HEK293 (cell line): ENCODE measurements around the gene CANT1.

Experiments used
- EGR2 ChIP-seq: fragments of 450-650 bp; formaldehyde crosslinking; IDR thresholded peaks from 2 replicates; pipeline ENCODE4 v1.5.1; 2016; ENCODE audit warnings: low read depth, missing biosample characterization, missing genetic modification characterization
- OVOL3 ChIP-seq: fragments of 450-650 bp; formaldehyde crosslinking; IDR thresholded peaks from 2 replicates; pipeline ENCODE4 v1.5.1; 2016; ENCODE audit warnings: missing biosample characterization, missing genetic modification characterization
- SCRT2 ChIP-seq: fragments of 450-650 bp; formaldehyde crosslinking; IDR thresholded peaks from 2 replicates; pipeline ENCODE4 v1.5.1; 2016; ENCODE audit warnings: missing biosample characterization, missing genetic modification characterization
- ZBTB21 ChIP-seq: fragments of 450-650 bp; formaldehyde crosslinking; IDR thresholded peaks from 2 replicates; pipeline ENCODE4 v1.5.1; 2017; ENCODE audit warnings: missing biosample characterization, missing genetic modification characterization
- ZFP69B ChIP-seq: fragments of 450-650 bp; formaldehyde crosslinking; IDR thresholded peaks from 2 replicates; pipeline ENCODE4 v1.5.1; 2016; ENCODE audit warnings: missing biosample characterization, missing genetic modification characterization
- ZNF112 ChIP-seq: fragments of 450-650 bp; formaldehyde crosslinking; IDR thresholded peaks from 2 replicates; pipeline ENCODE4 v1.5.0; 2017; ENCODE audit warnings: missing biosample characterization, missing genetic modification characterization
- ZNF133 ChIP-seq: fragments of 450-650 bp; formaldehyde crosslinking; IDR thresholded peaks from 2 replicates; pipeline ENCODE4 v1.5.1; 2016; ENCODE audit warnings: missing biosample characterization, missing genetic modification characterization
- ZNF146 ChIP-seq: fragments of 450-650 bp; formaldehyde crosslinking; IDR thresholded peaks from 2 replicates; pipeline ENCODE4 v1.5.1; 2016; ENCODE audit warnings: missing biosample characterization, missing genetic modification characterization
- ZNF239 ChIP-seq: fragments of 450-650 bp; formaldehyde crosslinking; IDR thresholded peaks from 2 replicates; pipeline ENCODE4 v1.5.1; 2016; ENCODE audit warnings: missing biosample characterization, missing genetic modification characterization
- ZNF248 ChIP-seq: fragments of 450-650 bp; formaldehyde crosslinking; IDR thresholded peaks from 2 replicates; pipeline ENCODE4 v1.5.1; 2017; ENCODE audit warnings: missing biosample characterization, missing genetic modification characterization
- ZNF274 ChIP-seq, 2 experiments: fragments of 200-500 bp in 1 of 2; fragments of 450-650 bp in 1 of 2; sonication (Bioruptor generic) in 1 of 2; formaldehyde crosslinking in 1 of 2; IDR thresholded peaks; 2 replicates each; pipeline versions ENCODE4 v1.5.1 to v1.6.1; 2014 to 2016; ENCODE audit warnings: borderline replicate concordance in 1 of 2, inconsistent platforms in 1 of 2, low read length in 1 of 2, missing biosample characterization in 1 of 2, missing genetic modification characterization in 1 of 2
- ZNF311 ChIP-seq: fragments of 450-650 bp; formaldehyde crosslinking; IDR thresholded peaks from 2 replicates; pipeline ENCODE4 v1.5.1; 2017; ENCODE audit warnings: missing biosample characterization, missing genetic modification characterization, borderline replicate concordance
- ZNF341 ChIP-seq: fragments of 450-650 bp; formaldehyde crosslinking; IDR thresholded peaks from 2 replicates; pipeline ENCODE4; 2016; ENCODE audit warnings: low read depth, missing biosample characterization, missing genetic modification characterization
- ZNF350 ChIP-seq: fragments of 450-650 bp; formaldehyde crosslinking; IDR thresholded peaks from 2 replicates; pipeline ENCODE4 v1.5.0; 2017; ENCODE audit warnings: missing biosample characterization, mild to moderate bottlenecking, missing genetic modification characterization
- ZNF416 ChIP-seq: fragments of 450-650 bp; formaldehyde crosslinking; IDR thresholded peaks from 2 replicates; pipeline ENCODE4 v1.5.1; 2016; ENCODE audit warnings: missing biosample characterization, missing genetic modification characterization
- ZNF514 ChIP-seq: fragments of 450-650 bp; formaldehyde crosslinking; IDR thresholded peaks from 2 replicates; pipeline ENCODE4 v1.5.1; 2016; ENCODE audit warnings: missing biosample characterization, missing genetic modification characterization
- ZNF529 ChIP-seq: fragments of 450-650 bp; formaldehyde crosslinking; IDR thresholded peaks from 2 replicates; pipeline ENCODE4 v1.5.1; 2017; ENCODE audit warnings: missing genetic modification characterization, missing biosample characterization; ENCODE audit not compliant: insufficient replicate concordance
- ZNF544 ChIP-seq: fragments of 450-650 bp; formaldehyde crosslinking; IDR thresholded peaks from 2 replicates; pipeline ENCODE4 v1.5.0; 2017; ENCODE audit warnings: missing biosample characterization, missing genetic modification characterization
- ZNF561 ChIP-seq: fragments of 450-650 bp; IDR thresholded peaks from 2 replicates; pipeline ENCODE4 v1.5.1; 2018; ENCODE audit warnings: missing biosample characterization, missing genetic modification characterization, borderline replicate concordance
- ZNF707 ChIP-seq: fragments of 450-650 bp; formaldehyde crosslinking; IDR thresholded peaks from 2 replicates; pipeline ENCODE4 v1.5.1; 2016; ENCODE audit warnings: missing biosample characterization, missing genetic modification characterization
- ZNF785 ChIP-seq: fragments of 450-650 bp; formaldehyde crosslinking; IDR thresholded peaks from 2 replicates; pipeline ENCODE4 v1.5.1; 2016; ENCODE audit warnings: missing biosample characterization, missing genetic modification characterization
- ZNF791 ChIP-seq: fragments of 450-650 bp; formaldehyde crosslinking; IDR thresholded peaks from 2 replicates; pipeline ENCODE4 v1.5.1; 2016; ENCODE audit warnings: missing biosample characterization, missing genetic modification characterization
- ZNF792 ChIP-seq: fragments of 450-650 bp; formaldehyde crosslinking; IDR thresholded peaks from 2 replicates; pipeline ENCODE4 v1.5.1; 2016; ENCODE audit warnings: missing biosample characterization, missing genetic modification characterization
- TF ChIP-seq, protein P1 (sequence below): fragments of 450-650 bp; formaldehyde crosslinking; IDR thresholded peaks from 2 replicates; pipeline ENCODE4 v1.5.1; 2016; ENCODE audit warnings: missing biosample characterization, missing genetic modification characterization
- TF ChIP-seq, protein P2 (sequence below): fragments of 450-650 bp; formaldehyde crosslinking; IDR thresholded peaks from 2 replicates; pipeline ENCODE4 v1.5.1; 2016; ENCODE audit warnings: missing biosample characterization, missing genetic modification characterization
- TF ChIP-seq, protein P3 (sequence below): fragments of 450-650 bp; formaldehyde crosslinking; IDR thresholded peaks from 2 replicates; pipeline ENCODE4; 2016; ENCODE audit warnings: missing biosample characterization, missing genetic modification characterization
- TF ChIP-seq, protein P4 (sequence below): fragments of 450-650 bp; formaldehyde crosslinking; IDR thresholded peaks from 2 replicates; pipeline ENCODE4 v1.5.1; 2016; ENCODE audit warnings: missing biosample characterization, missing genetic modification characterization, borderline replicate concordance
- TF ChIP-seq, protein P5 (sequence below): fragments of 450-650 bp; formaldehyde crosslinking; IDR thresholded peaks from 2 replicates; pipeline ENCODE4 v1.5.1; 2016; ENCODE audit warnings: missing biosample characterization, missing genetic modification characterization
- TF ChIP-seq, protein P6 (sequence below): fragments of 450-650 bp; IDR thresholded peaks from 2 replicates; pipeline ENCODE4 v1.5.1; 2018; ENCODE audit warnings: missing biosample characterization, mild to moderate bottlenecking, missing genetic modification characterization

CANT1 gene

DNA sequence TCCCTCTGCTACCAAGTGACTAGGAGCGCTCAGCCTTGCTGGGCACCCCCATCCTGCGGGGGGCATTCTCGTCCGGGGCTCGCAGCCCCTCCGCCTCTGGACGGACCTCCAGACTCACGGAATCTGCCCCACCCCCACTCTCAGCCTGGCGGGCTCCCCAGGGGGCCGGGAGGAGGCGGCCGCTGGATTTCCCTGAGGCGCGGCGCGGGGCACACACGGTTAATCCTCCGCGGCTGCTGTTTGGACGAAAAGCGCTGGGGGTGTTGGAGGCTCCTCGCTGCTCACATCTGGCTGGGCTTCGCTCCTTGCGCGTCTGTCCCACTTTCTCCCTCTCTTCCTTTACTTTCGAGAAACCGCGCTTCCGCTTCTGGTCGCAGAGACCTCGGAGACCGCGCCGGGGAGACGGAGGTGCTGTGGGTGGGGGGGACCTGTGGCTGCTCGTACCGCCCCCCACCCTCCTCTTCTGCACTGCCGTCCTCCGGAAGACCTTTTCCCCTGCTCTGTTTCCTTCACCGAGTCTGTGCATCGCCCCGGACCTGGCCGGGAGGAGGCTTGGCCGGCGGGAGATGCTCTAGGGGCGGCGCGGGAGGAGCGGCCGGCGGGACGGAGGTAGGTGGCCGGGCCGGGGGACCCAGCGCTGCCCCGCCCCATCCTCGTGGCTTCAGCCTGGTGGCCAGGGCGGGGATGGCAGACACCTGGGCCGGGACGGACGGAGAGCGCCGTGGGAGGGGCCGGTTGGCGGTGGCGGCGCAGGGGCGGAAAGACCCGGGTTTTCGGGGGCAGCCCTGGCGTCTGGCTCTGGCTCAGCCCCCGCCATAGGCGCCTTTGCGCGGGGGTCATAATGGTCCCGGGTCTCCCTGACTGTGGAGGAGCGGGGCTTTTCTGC lies 14.6 kb upstream of the CANT1 start, which contains the start of gene C1QTNF1 (continued):
- TF ChIP-seq, protein P1, sequence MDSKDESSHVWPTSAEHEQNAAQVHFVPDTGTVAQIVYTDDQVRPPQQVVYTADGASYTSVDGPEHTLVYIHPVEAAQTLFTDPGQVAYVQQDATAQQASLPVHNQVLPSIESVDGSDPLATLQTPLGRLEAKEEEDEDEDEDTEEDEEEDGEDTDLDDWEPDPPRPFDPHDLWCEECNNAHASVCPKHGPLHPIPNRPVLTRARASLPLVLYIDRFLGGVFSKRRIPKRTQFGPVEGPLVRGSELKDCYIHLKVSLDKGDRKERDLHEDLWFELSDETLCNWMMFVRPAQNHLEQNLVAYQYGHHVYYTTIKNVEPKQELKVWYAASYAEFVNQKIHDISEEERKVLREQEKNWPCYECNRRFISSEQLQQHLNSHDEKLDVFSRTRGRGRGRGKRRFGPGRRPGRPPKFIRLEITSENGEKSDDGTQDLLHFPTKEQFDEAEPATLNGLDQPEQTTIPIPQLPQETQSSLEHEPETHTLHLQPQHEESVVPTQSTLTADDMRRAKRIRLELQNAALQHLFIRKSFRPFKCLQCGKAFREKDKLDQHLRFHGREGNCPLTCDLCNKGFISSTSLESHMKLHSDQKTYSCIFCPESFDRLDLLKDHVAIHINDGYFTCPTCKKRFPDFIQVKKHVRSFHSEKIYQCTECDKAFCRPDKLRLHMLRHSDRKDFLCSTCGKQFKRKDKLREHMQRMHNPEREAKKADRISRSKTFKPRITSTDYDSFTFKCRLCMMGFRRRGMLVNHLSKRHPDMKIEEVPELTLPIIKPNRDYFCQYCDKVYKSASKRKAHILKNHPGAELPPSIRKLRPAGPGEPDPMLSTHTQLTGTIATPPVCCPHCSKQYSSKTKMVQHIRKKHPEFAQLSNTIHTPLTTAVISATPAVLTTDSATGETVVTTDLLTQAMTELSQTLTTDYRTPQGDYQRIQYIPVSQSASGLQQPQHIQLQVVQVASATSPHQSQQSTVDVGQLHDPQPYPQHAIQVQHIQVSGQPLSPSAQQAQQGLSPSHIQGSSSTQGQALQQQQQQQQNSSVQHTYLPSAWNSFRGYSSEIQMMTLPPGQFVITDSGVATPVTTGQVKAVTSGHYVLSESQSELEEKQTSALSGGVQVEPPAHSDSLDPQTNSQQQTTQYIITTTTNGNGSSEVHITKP (tag by site-specific recombination) = peak; percentile 35
- no peak for TF ChIP-seq ZNF311 (tag by site-specific recombination)
- TF ChIP-seq ZNF239 (tag by site-specific recombination) = no peak
- no peak for TF ChIP-seq ZNF133 (tag by site-specific recombination)
- TF ChIP-seq, protein P2, sequence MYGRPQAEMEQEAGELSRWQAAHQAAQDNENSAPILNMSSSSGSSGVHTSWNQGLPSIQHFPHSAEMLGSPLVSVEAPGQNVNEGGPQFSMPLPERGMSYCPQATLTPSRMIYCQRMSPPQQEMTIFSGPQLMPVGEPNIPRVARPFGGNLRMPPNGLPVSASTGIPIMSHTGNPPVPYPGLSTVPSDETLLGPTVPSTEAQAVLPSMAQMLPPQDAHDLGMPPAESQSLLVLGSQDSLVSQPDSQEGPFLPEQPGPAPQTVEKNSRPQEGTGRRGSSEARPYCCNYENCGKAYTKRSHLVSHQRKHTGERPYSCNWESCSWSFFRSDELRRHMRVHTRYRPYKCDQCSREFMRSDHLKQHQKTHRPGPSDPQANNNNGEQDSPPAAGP (tag by site-specific recombination) = no peak; the same call in 1 of the 2 replicates
- TF ChIP-seq, protein P3, sequence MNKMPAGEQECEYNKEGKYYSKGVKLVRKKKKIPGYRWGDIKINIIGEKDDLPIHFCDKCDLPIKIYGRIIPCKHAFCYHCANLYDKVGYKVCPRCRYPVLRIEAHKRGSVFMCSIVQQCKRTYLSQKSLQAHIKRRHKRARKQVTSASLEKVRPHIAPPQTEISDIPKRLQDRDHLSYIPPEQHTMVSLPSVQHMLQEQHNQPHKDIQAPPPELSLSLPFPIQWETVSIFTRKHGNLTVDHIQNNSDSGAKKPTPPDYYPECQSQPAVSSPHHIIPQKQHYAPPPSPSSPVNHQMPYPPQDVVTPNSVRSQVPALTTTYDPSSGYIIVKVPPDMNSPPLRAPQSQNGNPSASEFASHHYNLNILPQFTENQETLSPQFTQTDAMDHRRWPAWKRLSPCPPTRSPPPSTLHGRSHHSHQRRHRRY = no peak
- no peak for TF ChIP-seq ZNF792
- TF ChIP-seq ZNF112 (tag by site-specific recombination) = no peak
- TF ChIP-seq, protein P4, sequence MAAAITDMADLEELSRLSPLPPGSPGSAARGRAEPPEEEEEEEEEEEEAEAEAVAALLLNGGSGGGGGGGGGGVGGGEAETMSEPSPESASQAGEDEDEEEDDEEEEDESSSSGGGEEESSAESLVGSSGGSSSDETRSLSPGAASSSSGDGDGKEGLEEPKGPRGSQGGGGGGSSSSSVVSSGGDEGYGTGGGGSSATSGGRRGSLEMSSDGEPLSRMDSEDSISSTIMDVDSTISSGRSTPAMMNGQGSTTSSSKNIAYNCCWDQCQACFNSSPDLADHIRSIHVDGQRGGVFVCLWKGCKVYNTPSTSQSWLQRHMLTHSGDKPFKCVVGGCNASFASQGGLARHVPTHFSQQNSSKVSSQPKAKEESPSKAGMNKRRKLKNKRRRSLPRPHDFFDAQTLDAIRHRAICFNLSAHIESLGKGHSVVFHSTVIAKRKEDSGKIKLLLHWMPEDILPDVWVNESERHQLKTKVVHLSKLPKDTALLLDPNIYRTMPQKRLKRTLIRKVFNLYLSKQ (tag by site-specific recombination) = no peak
- TF ChIP-seq, protein P5, sequence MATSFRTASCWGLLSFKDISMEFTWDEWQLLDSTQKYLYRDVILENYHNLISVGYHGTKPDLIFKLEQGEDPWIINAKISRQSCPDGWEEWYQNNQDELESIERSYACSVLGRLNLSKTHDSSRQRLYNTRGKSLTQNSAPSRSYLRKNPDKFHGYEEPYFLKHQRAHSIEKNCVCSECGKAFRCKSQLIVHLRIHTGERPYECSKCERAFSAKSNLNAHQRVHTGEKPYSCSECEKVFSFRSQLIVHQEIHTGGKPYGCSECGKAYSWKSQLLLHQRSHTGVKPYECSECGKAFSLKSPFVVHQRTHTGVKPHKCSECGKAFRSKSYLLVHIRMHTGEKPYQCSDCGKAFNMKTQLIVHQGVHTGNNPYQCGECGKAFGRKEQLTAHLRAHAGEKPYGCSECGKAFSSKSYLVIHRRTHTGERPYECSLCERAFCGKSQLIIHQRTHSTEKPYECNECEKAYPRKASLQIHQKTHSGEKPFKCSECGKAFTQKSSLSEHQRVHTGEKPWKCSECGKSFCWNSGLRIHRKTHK (tag by site-specific recombination) = no peak
- no peak for TF ChIP-seq ZNF791 (tag by site-specific recombination)
- TF ChIP-seq ZNF274 (IDR thresholded peaks at IDR 0.05; ENCODE audit: low read length) = no peak
- TF ChIP-seq ZNF274 (tag by site-specific recombination; IDR thresholded peaks at IDR 0.05; ENCODE audit: borderline replicate concordance) = no peak
- TF ChIP-seq ZNF146 = no peak
- TF ChIP-seq ZNF707 (tag by site-specific recombination) = no peak
- TF ChIP-seq ZNF350 = no peak
- no peak for TF ChIP-seq ZNF514
- TF ChIP-seq ZNF561 = peak; percentile 23; the same call in 1 of the 2 replicates
- peak; percentile 57 for TF ChIP-seq ZNF341 (tag by site-specific recombination)
- TF ChIP-seq EGR2 = peak; percentile 80
- TF ChIP-seq, protein P6, sequence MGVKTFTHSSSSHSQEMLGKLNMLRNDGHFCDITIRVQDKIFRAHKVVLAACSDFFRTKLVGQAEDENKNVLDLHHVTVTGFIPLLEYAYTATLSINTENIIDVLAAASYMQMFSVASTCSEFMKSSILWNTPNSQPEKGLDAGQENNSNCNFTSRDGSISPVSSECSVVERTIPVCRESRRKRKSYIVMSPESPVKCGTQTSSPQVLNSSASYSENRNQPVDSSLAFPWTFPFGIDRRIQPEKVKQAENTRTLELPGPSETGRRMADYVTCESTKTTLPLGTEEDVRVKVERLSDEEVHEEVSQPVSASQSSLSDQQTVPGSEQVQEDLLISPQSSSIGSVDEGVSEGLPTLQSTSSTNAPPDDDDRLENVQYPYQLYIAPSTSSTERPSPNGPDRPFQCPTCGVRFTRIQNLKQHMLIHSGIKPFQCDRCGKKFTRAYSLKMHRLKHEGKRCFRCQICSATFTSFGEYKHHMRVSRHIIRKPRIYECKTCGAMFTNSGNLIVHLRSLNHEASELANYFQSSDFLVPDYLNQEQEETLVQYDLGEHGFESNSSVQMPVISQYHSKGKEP (tag by site-specific recombination) = no peak
- TF ChIP-seq ZFP69B = no peak
- no peak for TF ChIP-seq ZNF529 (tag by site-specific recombination)
- peak; percentile 96 for TF ChIP-seq SCRT2 (tag by site-specific recombination)
- TF ChIP-seq ZNF785 (tag by site-specific recombination) = no peak
- no peak for TF ChIP-seq ZBTB21
- TF ChIP-seq ZNF544 (tag by site-specific recombination) = no peak
- TF ChIP-seq OVOL3 (tag by site-specific recombination) = no peak
- no peak for TF ChIP-seq ZNF416
- TF ChIP-seq ZNF248 = no peak
